CD14-positive monocyte (primary cell): ENCODE measurements around the gene ZNF534. TPM values are rescaled to one million over a fixed set of nuclear protein-coding genes. Genes with fewer than 3 reads are reported as not detected.

Source experiments
- polyA plus RNA-seq, 3 donors: library from polyadenylated mRNA; depleted of rRNA in 1 of 3; unstranded in 2 of 3; stranded (reverse) in 1 of 3; fragments of 300-500 nt in 2 of 3; fragments of >200 nt in 1 of 3; fragmentation: Illumina TruSeq in 2 of 3; gene quantifications; 1 replicate in 2 of 3; 2 replicates in 1 of 3; pipeline ENCODE4 v1.2.3, GENCODE V29; 2012 to 2021
- small RNA-seq: library from RNA; depleted of rRNA; stranded (forward); fragments of <200 nt; gene quantifications from one replicate; pipeline ENCODE3, GENCODE V24; 2012; ENCODE audit warnings: low read depth; ENCODE audit not compliant: insufficient read length

The ZNF534 gene
- polyA plus RNA-seq, 3 donors = not detected

Small RNA genes lying within 50 kb of the gene (small RNA-seq; reads per million reads assigned to genes)
- gene AC010332.1 = not detected

Other genes starting within 250 kb of the ZNF534 start
- 100 to 1,000 TPM in 2 of 3 donors, 10 to 100 TPM in 1; 79.9 to 151 (median 127) TPM for gene PPP2R1A, start 239.1 kb upstream of the ZNF534 start, polyA plus RNA-seq
- 10 to 100 TPM in 1 of 3 donors, 1 to 10 TPM in 2; 4.0 to 15.0 (median 8.8) TPM for gene ZNF766, start 159.6 kb upstream of the ZNF534 start, polyA plus RNA-seq
- 1 to 10 TPM; 6.6 to 7.6 (median 7.4) TPM for gene ZNF480, start 132.0 kb upstream of the ZNF534 start, polyA plus RNA-seq
- not detected for gene ZNF610, start 92.9 kb upstream of the ZNF534 start, polyA plus RNA-seq
- gene ZNF880, start 59.2 kb upstream of the ZNF534 start, polyA plus RNA-seq = 1 to 10 TPM; 4.5 to 8.5 (median 5.5) TPM
- 1 to 10 TPM in 1 of 3 donors, under 1 TPM in 2; 0.67 to 4.8 (median 0.86) TPM for gene ZNF528, start 31.3 kb upstream of the ZNF534 start, polyA plus RNA-seq
- under 1 TPM in 1 of 3 donors, not detected in 2; 0.05 TPM for gene ZNF578, start 24.4 kb downstream of the ZNF534 start, polyA plus RNA-seq
- gene ZNF808, start 98.5 kb downstream of the ZNF534 start, polyA plus RNA-seq = 1 to 10 TPM; 2.6 to 9.2 (median 3.4) TPM
- 1 to 10 TPM; 4.8 to 8.2 (median 5.6) TPM for gene ZNF701, start 141.1 kb downstream of the ZNF534 start, polyA plus RNA-seq
- 10 to 100 TPM in 1 of 3 donors, 1 to 10 TPM in 2; 2.4 to 47.1 (median 7.2) TPM for gene ZNF83, start 209.2 kb downstream of the ZNF534 start, polyA plus RNA-seq